Liver (tissue), 4 donors: ENCODE results near the gene ACTL8. TPM values are rescaled to one million over a fixed set of nuclear protein-coding genes. Genes with fewer than 3 reads are reported as not detected.

ENCODE experiments used
- polyA plus RNA-seq, 2 donors: library from polyadenylated mRNA; stranded (reverse) in 1 of 2; unstranded in 1 of 2; fragments of 200-250 nt in 1 of 2; fragments of >200 nt in 1 of 2; fragmentation: Nextera tagmentation in 1 of 2; extraction: Ambion mirVana in 1 of 2; gene quantifications; one replicate each; pipeline versions ENCODE4 v1.2.1 to v1.2.3, GENCODE V29; 2013 to 2015
- total RNA-seq, 2 donors: library from RNA; depleted of rRNA; stranded (reverse); fragments of >200 nt; gene quantifications; one replicate each; pipeline ENCODE4 v1.2.3, GENCODE V29; 2014
- donor health status: healthy.
- donor health status: healthy.
- donor health status: healthy.

Gene ACTL8
- total and polyA plus RNA-seq, 4 donors = not detected

Other genes starting within 250 kb of the ACTL8 start
- gene ARHGEF10L, start 215.6 kb upstream of the ACTL8 start, total RNA-seq = 100 to 1,000 TPM in 1 of 2 donors, 10 to 100 TPM in 1; 26.3 to 169 TPM
- gene ARHGEF10L, start 215.6 kb upstream of the ACTL8 start, polyA plus RNA-seq = 10 to 100 TPM; 54.0 to 60.9 TPM